HepG2 (cell line): ENCODE measurements around the gene FGGY. TPM values are rescaled to one million over a fixed set of nuclear protein-coding genes. Genes with fewer than 3 reads are reported as not detected.
A peak's percentile ranks its signal among the peaks of the same experiment; 100 is the strongest.

Source experiments
- DR1 ChIP-seq: sonication (generic); formaldehyde crosslinking; IDR thresholded peaks from 2 replicates; pipeline ENCODE4 v1.8.0; 2021; ENCODE audit warnings: mild to moderate bottlenecking, missing genetic modification reagents, inconsistent platforms
- FOSL1 ChIP-seq: sonication (generic); formaldehyde crosslinking; IDR thresholded peaks from 2 replicates; pipeline ENCODE4 v1.9.0; 2021; ENCODE audit warnings: missing genetic modification reagents, borderline replicate concordance
- FOXA3 ChIP-seq: IDR thresholded peaks from 2 replicates; pipeline ENCODE4 v1.6.1; 2016; ENCODE audit warnings: missing genetic modification reagents, missing compliant biosample characterization
- FOXO4 ChIP-seq: sonication (generic); formaldehyde crosslinking; conservative IDR thresholded peaks from 2 replicates; pipeline ENCODE4 v1.8.1; 2023; ENCODE audit warnings: missing genetic modification reagents
- HIC2 ChIP-seq: sonication (generic); formaldehyde crosslinking; IDR thresholded peaks from 2 replicates; pipeline ENCODE4 v1.9.0; 2022; ENCODE audit warnings: low read depth, missing genetic modification reagents
- HOXD1 ChIP-seq: sonication (generic); formaldehyde crosslinking; IDR thresholded peaks from 2 replicates; pipeline ENCODE4 v1.5.0; 2020; ENCODE audit warnings: missing genetic modification reagents
- JARID2 ChIP-seq: sonication (generic); formaldehyde crosslinking; IDR thresholded peaks from 2 replicates; pipeline ENCODE4 v1.8.1; 2023; ENCODE audit warnings: missing genetic modification reagents, inconsistent platforms; ENCODE audit not compliant: insufficient replicate concordance
- KLF11 ChIP-seq: IDR thresholded peaks from 2 replicates; pipeline ENCODE4 v1.6.1; 2016; ENCODE audit warnings: missing compliant biosample characterization
- MIER2 ChIP-seq: IDR thresholded peaks from 2 replicates; pipeline ENCODE4 v1.6.1; 2016; ENCODE audit warnings: missing biosample characterization, missing genetic modification reagents
- MIXL1 ChIP-seq: IDR thresholded peaks from 2 replicates; pipeline ENCODE4 v1.6.1; 2016
- NFYC ChIP-seq: IDR thresholded peaks from 2 replicates; pipeline ENCODE4 v1.6.1; 2016; ENCODE audit warnings: missing genetic modification reagents, missing compliant biosample characterization
- PITX1 ChIP-seq: sonication (generic); formaldehyde crosslinking; IDR thresholded peaks from 2 replicates; pipeline ENCODE4 v1.5.1; 2020; ENCODE audit warnings: mild to moderate bottlenecking, missing genetic modification reagents
- RAD21 ChIP-seq: fragments of 450-650 bp; formaldehyde crosslinking; IDR thresholded peaks from 2 replicates; pipeline ENCODE4 v1.5.0; 2020; ENCODE audit warnings: mild to moderate bottlenecking
- REXO4 ChIP-seq: sonication (generic); formaldehyde crosslinking; IDR thresholded peaks from 2 replicates; pipeline ENCODE4 v1.8.0; 2022; ENCODE audit warnings: missing genetic modification reagents, mild to moderate bottlenecking, borderline replicate concordance
- TRIM22 ChIP-seq: fragments of 450-650 bp; IDR thresholded peaks from 2 replicates; pipeline ENCODE4 v1.6.1; 2017
- ZBTB25 ChIP-seq: IDR thresholded peaks from 2 replicates; pipeline ENCODE4 v1.6.1; 2018; ENCODE audit warnings: missing genetic modification reagents
- ZFY ChIP-seq: sonication (generic); formaldehyde crosslinking; IDR thresholded peaks from 2 replicates; pipeline ENCODE4 v1.4.0; 2020; ENCODE audit warnings: missing genetic modification reagents
- ZGPAT ChIP-seq: IDR thresholded peaks from 2 replicates; pipeline ENCODE4 v1.6.1; 2016; ENCODE audit warnings: mild to moderate bottlenecking
- ZNF20 ChIP-seq: sonication (generic); formaldehyde crosslinking; IDR thresholded peaks from 2 replicates; pipeline ENCODE4 v1.4.0; 2020; ENCODE audit warnings: mild to moderate bottlenecking, moderate library complexity, missing genetic modification reagents
- ZNF558 ChIP-seq: sonication (generic); formaldehyde crosslinking; IDR thresholded peaks from 2 replicates; pipeline ENCODE4 v1.9.0; 2022; ENCODE audit warnings: mild to moderate bottlenecking, missing genetic modification reagents, borderline replicate concordance
- ZNF678 ChIP-seq: sonication (generic); formaldehyde crosslinking; IDR thresholded peaks from 2 replicates; pipeline ENCODE4 v1.4.0; 2020; ENCODE audit warnings: mild to moderate bottlenecking, missing genetic modification reagents
- ZNF737 ChIP-seq: sonication (generic); formaldehyde crosslinking; IDR thresholded peaks from 2 replicates; pipeline ENCODE4 v1.5.0; 2020; ENCODE audit warnings: missing genetic modification reagents, mild to moderate bottlenecking, borderline replicate concordance
- ZNF782 ChIP-seq: sonication (generic); formaldehyde crosslinking; IDR thresholded peaks from 2 replicates; pipeline ENCODE4 v1.4.0; 2020; ENCODE audit warnings: missing genetic modification reagents, mild to moderate bottlenecking, borderline replicate concordance
- ZSCAN25 ChIP-seq: sonication (generic); formaldehyde crosslinking; IDR thresholded peaks from 2 replicates; pipeline ENCODE4 v1.8.0; 2022; ENCODE audit warnings: mild to moderate bottlenecking, missing genetic modification reagents
- polyA plus RNA-seq, 8 experiments: library from polyadenylated mRNA; depleted of rRNA in 3 of 8; stranded (reverse) in 7 of 8; unstranded in 1 of 8; fragments of >200 nt; fragmentation: Illumina TruSeq in 4 of 8; extraction: Trizol in 4 of 8; gene quantifications; 2 replicates each; pipeline versions ENCODE4 v1.2.1 to v1.2.3, GENCODE V29; 2011 to 2016; ENCODE audit warnings: low read depth in 4 of 8, missing spikeins in 1 of 8, mixed read lengths in 1 of 8; ENCODE audit not compliant: insufficient read depth in 1 of 8
- total RNA-seq, 5 experiments: library from RNA; depleted of rRNA; stranded (reverse); fragments of >200 nt; fragmentation: Illumina TruSeq; extraction: Trizol; gene quantifications; 2 replicates each; pipeline ENCODE4 v1.2.3, GENCODE V29; 2016; ENCODE audit warnings: low read depth in 1 of 5

The FGGY gene
- total and polyA plus RNA-seq, 2 of the 13 experiments (the other 11 are each of a cell fraction or from before 2014, with no cell fraction given) = 15.7 to 27.5 TPM

- peak; percentile 62; the same call in 1 of the 2 replicates for TF ChIP-seq ZNF558 (CRISPR knock-in tag)
- peak; percentile 75 for TF ChIP-seq HIC2
- no peak for TF ChIP-seq FOXO4 (CRISPR knock-in tag)
- no peak for TF ChIP-seq ZNF737 (CRISPR knock-in tag)
- TF ChIP-seq DR1 (CRISPR knock-in tag) = 0 out of 2 replicates have a peak, but pooled peaks have one; percentile 59
- peak; percentile 74 for TF ChIP-seq ZFY (CRISPR knock-in tag)
- no peak for TF ChIP-seq FOSL1
- no peak; the same call in 1 of the 2 replicates for TF ChIP-seq ZSCAN25 (CRISPR knock-in tag)
- TF ChIP-seq PITX1 (CRISPR knock-in tag) = peak; percentile 14
- TF ChIP-seq ZNF782 (CRISPR knock-in tag) = no peak; the same call in 1 of the 2 replicates
- TF ChIP-seq HOXD1 = no peak
- no peak for TF ChIP-seq FOXA3
- no peak for TF ChIP-seq KLF11 (CRISPR knock-in tag)
- TF ChIP-seq MIXL1 = no peak
- peak; percentile 89 for TF ChIP-seq ZGPAT (CRISPR knock-in tag)
- no peak for TF ChIP-seq JARID2 (CRISPR knock-in tag)
- TF ChIP-seq REXO4 = no peak
- TF ChIP-seq TRIM22 = no peak
- TF ChIP-seq RAD21 = no peak; the same call in none of the 2 replicates
- TF ChIP-seq ZNF678 = 0 out of 2 replicates have a peak, but pooled peaks have one; percentile 47
- TF ChIP-seq MIER2 (CRISPR knock-in tag) = no peak
- no peak for TF ChIP-seq ZNF20 (CRISPR knock-in tag)
- TF ChIP-seq ZBTB25 (CRISPR knock-in tag) = no peak; the same call in 1 of the 2 replicates
- TF ChIP-seq NFYC = peak; percentile 80
These were observed at the start of gene FGGY (continued) for GRCh38 chr1:59296358-59297256.
